Stimulated activated CD4-positive, alpha-beta T cell treated with anti-CD3 and anti-CD28 coated beads, TNF-alpha, amount 100 ng/mL, for 4 hours (primary cell): ENCODE results near the gene GRM7.

Source experiments
- DNase-seq, 3 experiments: peaks; one replicate each; pipeline ENCODE4 v3.0.0-alpha.2; 2020; ENCODE audit warnings: low read depth in 3 of 3

The GRM7 gene

GRCh38 chr3:7504886-7505775 lies 644.2 kb downstream of the GRM7 start:
- no peak for DNase-seq

- DNase-seq: no peak
These were observed 645.8 kb downstream of the GRM7 start for GRCh38 chr3:7506606-7507180.

DNA sequence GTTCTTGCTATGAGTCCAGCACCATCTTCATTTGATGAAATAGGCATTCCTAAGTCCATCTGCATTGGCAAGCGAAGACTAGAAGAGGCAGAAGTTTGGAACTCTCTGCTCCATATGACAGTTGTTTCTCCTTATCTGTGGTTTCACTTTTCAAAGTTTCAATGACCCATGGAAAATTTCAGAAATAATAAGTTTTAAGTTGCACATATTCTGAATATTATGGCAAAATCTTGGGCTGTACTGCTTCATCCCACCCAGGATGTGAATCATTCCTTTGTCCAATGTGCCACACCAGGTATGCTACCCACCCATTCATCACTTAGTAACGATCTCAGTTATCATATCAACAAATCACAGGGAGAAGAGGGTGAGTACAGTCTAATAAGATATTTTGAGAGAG lies 647.9 kb downstream of the GRM7 start:
- DNase-seq: no peak

DNA sequence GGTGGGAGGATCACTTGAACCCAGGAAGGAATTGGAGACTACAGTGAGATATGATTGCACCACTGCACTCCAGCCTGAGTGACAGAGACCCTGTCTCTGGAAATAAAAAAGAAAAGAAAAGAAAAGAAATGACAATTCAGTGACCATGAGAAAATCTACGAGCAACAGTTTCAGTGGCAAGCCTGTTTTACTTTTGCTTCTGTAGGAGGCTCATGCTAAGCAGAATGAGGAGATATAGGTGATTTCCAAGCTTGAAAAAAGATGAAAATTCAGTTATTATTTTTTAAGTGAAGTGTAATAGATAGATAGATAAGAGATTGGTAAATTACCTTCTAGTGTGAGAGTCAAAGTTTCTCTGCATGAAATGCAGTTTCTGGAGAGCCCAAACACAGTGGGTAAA lies 651.1 kb downstream of the GRM7 start:
- DNase-seq: no peak

DNA sequence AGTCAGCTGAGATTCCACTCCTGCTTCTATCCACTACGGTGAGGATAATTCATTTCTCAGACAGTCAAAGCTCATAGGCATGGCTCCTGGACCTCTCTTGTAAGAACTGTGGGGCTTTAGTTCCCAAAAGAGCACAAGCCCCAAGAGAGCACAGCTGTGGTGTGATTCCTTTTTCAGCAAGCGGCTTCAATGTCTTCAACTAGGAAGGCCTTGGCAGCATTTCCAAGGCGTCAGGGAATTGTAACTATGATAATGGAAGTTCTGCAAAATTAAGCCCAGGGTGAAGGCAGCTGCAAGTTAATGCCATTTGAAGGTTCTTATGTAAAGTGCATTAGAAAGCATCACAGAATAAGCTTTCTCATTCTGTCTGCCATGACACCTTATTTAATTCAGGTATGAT lies 657.1 kb downstream of the GRM7 start:
- DNase-seq: no peak

- DNase-seq: no peak
These were observed 657.5 kb downstream of the GRM7 start for GRCh38 chr3:7518456-7518855.

DNA sequence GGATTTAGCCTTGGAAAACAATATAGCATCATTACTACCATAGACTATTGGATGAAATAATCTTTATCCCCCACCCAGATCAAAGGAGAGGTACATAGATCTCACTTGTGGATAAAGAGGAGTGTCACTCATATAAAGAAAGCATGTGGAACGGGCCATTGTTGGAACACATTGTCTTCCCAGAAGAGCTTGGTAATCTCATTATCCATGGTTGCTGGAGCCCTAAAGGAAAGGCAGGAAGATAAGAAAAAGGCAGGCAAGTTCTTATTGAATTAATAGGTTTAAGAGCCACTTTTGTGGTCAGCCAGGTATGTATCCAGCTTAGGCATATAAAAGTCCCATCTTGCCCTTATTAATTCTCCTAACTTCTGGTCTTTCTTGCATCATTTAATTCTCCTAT lies 659.1 kb downstream of the GRM7 start:
- DNase-seq: no peak

- no peak for DNase-seq
These were observed 659.7 kb downstream of the GRM7 start for GRCh38 chr3:7520593-7520992.

- DNase-seq: no peak
These were observed 675.6 kb downstream of the GRM7 start for GRCh38 chr3:7536510-7536909.

DNA sequence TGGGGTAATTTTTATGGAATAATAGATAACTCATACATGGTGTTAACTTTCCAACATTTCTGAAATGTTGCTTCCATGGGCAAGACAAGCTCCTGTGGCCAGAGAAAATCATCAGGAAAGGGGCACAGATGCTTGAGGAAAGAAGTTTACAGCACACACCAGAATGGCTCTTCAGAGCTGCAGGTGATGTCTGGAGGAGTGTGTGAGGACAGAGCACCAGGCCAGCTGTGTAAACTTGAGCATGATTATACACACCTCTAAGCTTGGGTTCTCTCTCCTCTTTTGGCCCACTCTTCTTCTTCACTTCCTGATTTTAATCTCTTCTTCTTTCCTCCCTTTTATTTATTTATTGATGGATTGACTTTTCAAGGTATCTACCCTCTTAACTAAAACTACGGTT lies 676.0 kb downstream of the GRM7 start:
- no peak for DNase-seq

DNA sequence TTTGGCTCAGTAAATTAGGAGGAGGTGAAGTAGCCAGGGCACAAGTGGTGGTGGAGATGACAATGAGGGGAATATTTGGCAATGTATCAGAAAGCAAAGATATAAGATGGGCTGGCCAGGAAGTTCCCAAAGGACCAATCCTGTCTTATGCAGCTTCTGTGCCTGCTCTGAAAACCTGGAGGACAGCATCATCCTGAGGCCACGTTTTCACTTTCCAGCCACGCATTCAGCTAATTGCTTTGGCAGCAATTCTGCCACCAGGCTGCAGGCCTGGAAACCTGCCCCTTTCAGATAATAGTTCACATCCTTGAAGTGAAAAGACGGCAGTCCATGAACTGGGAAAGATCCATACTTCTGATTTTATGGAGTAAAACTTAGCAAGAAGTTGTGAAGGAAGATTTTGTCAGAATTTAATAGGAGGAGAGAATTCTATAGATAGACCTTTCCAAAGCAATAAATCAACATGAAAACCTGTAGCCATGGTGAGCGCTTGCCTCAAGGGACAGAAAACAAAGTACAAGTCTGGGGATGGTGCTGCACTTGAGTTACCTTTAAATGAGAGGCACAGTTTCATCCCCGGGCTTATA lies 682.5 kb downstream of the GRM7 start:
- no peak for DNase-seq

GRCh38 chr3:7545334-7545733 lies 684.4 kb downstream of the GRM7 start:
- DNase-seq: no peak

- no peak for DNase-seq
These were observed 685.3 kb downstream of the GRM7 start for GRCh38 chr3:7546253-7546652.

DNA sequence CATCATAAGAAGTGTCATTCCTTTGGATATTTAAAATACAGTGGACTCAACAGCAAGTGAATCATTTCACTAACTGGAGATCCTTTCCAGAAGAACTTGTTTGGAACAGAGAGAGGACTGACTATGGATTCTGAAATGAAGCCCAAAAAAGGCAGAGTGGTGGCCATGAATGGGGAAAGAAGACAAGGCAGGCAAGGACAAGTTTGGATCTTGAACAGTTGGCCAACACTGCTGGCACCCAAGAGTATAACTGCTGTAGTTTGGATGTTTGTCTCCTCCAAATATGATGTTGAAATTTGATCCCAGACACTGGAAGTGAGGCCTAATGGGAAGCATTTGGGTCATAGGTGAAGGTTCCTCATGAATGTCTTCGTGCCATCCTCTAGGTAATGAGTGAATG lies 686.9 kb downstream of the GRM7 start:
- DNase-seq: no peak

GRCh38 chr3:7562892-7563291 lies 702.0 kb downstream of the GRM7 start:
- DNase-seq: no peak

DNA sequence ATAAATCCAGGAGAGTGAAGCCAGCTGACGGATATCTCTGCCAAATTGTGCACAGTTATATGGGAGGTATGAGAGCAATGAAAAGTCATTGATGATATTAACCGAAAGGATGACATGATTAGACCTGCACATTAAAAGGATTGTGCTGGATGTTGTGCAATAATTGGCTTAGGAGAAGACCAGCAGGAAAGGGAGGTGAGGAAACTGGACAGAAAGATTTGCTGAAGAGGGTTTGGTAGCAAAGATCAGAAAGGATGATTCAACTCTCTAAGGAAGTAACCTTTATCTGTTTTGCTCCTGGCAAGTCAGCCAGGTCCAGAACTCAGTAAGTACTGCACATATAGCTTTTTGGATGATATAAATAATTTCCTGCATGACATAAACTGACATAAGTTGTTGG lies 704.7 kb downstream of the GRM7 start:
- DNase-seq: no peak

GRCh38 chr3:7567160-7567559 lies 706.2 kb downstream of the GRM7 start:
- DNase-seq: no peak

- DNase-seq: no peak
These were observed 707.7 kb downstream of the GRM7 start for GRCh38 chr3:7568526-7569184.

GRCh38 chr3:7573330-7573729 lies 712.4 kb downstream of the GRM7 start:
- DNase-seq: no peak

- DNase-seq: no peak
These were observed 713.5 kb downstream of the GRM7 start for GRCh38 chr3:7574435-7574834.

GRCh38 chr3:7576071-7576470 lies 715.2 kb downstream of the GRM7 start:
- no peak for DNase-seq

DNA sequence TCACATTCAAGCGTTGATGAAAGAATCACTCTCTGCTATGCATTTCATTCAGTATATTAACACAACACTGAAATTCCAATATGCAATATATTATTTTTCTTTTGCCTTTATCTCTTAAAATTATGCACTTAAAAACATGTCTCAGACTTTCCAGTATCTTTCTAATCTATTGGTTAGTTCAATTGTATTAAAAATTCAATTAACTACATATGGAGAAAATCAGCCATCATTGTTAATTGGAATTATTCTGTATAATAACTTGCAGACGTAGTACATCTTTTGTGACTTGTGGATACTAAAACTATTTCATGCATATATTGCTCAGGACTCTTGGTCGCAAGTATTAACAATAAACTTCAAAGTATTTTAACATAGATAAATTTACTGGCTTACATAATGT lies 715.6 kb downstream of the GRM7 start:
- no peak for DNase-seq

- DNase-seq: no peak
These were observed 716.6 kb downstream of the GRM7 start for GRCh38 chr3:7577513-7577912.
